AG09309 (cell line): ENCODE measurements around the gene MINDY3.

ENCODE experiments used
- DNase-seq: peaks from one replicate; pipeline ENCODE4 v3.0.0-alpha.2; 2010; ENCODE audit warnings: low read depth
- H3K4me3 ChIP-seq: 2 replicates; pipeline ENCODE4 v1.5.1; 2011; ENCODE audit warnings: mild to moderate bottlenecking, low read depth, low read length, moderate library complexity; ENCODE audit not compliant: control insufficient read depth
- CTCF ChIP-seq: IDR thresholded peaks from 2 replicates; pipeline ENCODE4 v1.5.1; 2011; ENCODE audit warnings: mild to moderate bottlenecking, low read depth, low read length, inconsistent platforms; ENCODE audit not compliant: insufficient read depth, control insufficient read depth; ENCODE audit errors: missing control alignments

Gene MINDY3

GRCh38 chr10:15813415-15813814, 46.9 kb downstream of the MINDY3 start:
- TF ChIP-seq CTCF, result no peak
- no peak for DNase-seq
- H3K4me3 ChIP-seq, result no peak overlapping the region

- no peak for DNase-seq
- no peak overlapping the region for H3K4me3 ChIP-seq
- TF ChIP-seq CTCF, result no peak
Observed at GRCh38 chr10:15809450-15809849, 50.9 kb downstream of the MINDY3 start.

- no peak for DNase-seq
- no peak overlapping the region for H3K4me3 ChIP-seq
- TF ChIP-seq CTCF, result no peak
Observed at GRCh38 chr10:15808204-15808797, 52.0 kb downstream of the MINDY3 start.

GRCh38 chr10:15805395-15806058, 54.8 kb downstream of the MINDY3 start:
- no peak for TF ChIP-seq CTCF
- DNase-seq, result no peak
- no peak overlapping the region for H3K4me3 ChIP-seq

- TF ChIP-seq CTCF, result no peak
- no peak overlapping the region for H3K4me3 ChIP-seq
- DNase-seq, result no peak
Observed at GRCh38 chr10:15804109-15804508, 56.2 kb downstream of the MINDY3 start.

- no peak overlapping the region for H3K4me3 ChIP-seq
- no peak for TF ChIP-seq CTCF
- DNase-seq, result no peak
Observed at GRCh38 chr10:15802375-15802949, 57.8 kb downstream of the MINDY3 start.
